Measurements from ENCODE around the gene LIAS.
"Not testable (repeated sequence)": the region's sequence is repeated elsewhere in the genome, so short reads cannot be mapped to it uniquely, and the experiment has no call there.

The LIAS gene

DNA sequence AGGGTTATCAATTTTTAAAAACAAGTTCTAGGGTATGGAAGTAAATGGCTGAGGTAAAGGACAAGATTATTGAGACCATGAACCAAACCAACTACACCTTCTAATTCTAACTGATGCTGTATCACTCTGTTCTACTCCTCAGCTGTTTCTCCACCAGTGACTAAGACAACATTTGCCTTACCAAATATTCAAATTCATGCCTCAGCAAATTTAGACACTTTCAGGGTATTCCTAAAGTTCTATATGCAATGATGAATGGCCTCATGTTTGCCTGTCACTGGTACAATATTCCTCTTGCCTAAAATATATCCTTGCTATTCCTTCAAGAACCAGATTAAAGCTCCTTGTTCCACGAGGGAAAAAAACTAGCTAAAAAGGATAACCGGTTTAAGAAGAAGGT is 5.1 kb upstream of the LIAS start:
- TF ChIP-seq, protein P1, sequence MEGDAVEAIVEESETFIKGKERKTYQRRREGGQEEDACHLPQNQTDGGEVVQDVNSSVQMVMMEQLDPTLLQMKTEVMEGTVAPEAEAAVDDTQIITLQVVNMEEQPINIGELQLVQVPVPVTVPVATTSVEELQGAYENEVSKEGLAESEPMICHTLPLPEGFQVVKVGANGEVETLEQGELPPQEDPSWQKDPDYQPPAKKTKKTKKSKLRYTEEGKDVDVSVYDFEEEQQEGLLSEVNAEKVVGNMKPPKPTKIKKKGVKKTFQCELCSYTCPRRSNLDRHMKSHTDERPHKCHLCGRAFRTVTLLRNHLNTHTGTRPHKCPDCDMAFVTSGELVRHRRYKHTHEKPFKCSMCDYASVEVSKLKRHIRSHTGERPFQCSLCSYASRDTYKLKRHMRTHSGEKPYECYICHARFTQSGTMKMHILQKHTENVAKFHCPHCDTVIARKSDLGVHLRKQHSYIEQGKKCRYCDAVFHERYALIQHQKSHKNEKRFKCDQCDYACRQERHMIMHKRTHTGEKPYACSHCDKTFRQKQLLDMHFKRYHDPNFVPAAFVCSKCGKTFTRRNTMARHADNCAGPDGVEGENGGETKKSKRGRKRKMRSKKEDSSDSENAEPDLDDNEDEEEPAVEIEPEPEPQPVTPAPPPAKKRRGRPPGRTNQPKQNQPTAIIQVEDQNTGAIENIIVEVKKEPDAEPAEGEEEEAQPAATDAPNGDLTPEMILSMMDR (IDR thresholded peaks at IDR 0.05; ENCODE audit: borderline replicate concordance, control extremely low read depth, extremely low read depth, insufficient read depth, missing control alignments), result no peak
- DNase-seq (ENCODE audit: low spot score), result no peak
- in situ Hi-C loops (cut with MboI; ENCODE audit: low sequenced_read_pairs, unreplicated experiment), result no loop called here

DNA sequence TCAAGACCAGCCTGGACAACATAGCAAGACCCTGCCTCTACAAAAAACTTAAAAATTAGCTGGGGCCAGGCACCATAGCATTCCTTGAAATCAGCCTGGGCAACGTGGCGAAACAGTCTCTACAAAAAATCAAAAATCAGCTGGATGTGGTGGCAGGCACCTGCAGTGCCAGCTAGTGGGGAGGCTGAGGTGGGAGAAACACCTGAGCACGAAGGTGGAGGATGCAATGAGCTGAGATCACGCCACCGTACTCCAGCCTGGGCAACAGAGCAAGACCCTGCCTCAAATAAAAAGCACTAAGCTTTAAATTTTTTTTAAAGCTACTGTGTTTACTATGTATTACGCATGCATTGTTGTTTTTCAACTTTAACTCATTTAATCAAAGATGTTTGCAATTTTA is 3.4 kb upstream of the LIAS start:
- TF ChIP-seq, protein P1 (IDR thresholded peaks at IDR 0.05; ENCODE audit: borderline replicate concordance, control extremely low read depth, extremely low read depth, insufficient read depth, missing control alignments), result no peak
- DNase-seq (ENCODE audit: low spot score), result no peak
- in situ Hi-C loops (cut with MboI; ENCODE audit: low sequenced_read_pairs, unreplicated experiment), result no loop called here

DNA sequence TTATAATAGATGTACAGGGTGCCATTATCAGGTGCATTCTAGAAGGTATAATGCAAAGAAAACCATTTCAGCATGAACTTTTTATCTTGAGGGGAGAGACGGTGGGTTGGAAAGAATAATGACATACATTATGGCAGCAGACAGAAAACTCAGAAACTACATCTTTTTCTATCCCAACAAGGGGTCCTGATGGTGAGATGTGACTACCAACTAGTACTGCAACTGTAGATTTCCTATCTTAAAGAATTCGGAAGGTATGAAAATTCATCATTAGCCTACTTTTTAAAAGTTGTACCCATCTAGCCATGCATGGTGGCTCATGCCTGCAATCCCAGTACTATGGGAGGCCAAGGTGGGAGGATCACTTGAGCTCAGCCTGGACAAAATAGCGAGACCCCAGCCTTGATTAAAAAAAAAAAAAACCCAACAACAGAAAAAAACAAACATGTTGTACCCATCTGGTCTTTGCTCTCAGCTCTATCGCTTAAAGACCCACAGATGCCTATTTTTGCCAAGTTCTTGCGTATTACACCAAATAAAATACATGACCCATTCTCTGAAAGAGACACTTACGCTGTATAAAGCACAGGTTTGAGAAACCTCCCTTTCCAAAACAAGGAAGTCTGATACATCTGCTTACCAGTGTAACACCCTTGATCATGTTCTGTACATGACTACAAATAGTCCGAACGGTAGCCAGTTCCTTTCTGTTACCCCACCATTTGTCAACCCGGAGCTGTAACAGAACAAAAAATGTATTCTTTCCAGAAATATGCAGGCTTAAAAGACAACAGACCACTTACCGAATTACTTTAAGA is 1.7 kb upstream of the LIAS start:
- TF ChIP-seq, protein P1 (IDR thresholded peaks at IDR 0.05; ENCODE audit: borderline replicate concordance, control extremely low read depth, extremely low read depth, insufficient read depth, missing control alignments), result no peak
- no peak for DNase-seq (ENCODE audit: low spot score)
- in situ Hi-C loops (cut with MboI; ENCODE audit: low sequenced_read_pairs, unreplicated experiment), result no loop called here

DNA sequence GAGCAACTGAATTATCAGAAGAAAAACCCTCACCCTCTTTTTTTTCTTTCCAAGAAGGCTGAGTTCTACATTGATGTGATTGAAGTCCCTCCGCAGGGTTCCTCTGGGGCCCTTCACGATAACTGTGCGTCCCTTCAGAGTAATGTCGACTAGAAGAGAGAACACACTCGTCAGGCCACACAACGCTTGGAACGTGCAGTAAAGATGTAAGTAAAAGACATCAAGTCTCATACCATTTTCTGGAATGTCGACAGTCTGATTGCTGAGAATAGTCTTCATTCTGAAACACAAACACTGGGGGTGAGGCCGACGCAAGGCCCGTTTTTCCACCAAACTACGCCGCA is 723 bp upstream of the LIAS start:
- in situ Hi-C loops (cut with MboI; ENCODE audit: low sequenced_read_pairs, unreplicated experiment); DNase-seq (ENCODE audit: low spot score): not testable (repeated sequence)

DNA sequence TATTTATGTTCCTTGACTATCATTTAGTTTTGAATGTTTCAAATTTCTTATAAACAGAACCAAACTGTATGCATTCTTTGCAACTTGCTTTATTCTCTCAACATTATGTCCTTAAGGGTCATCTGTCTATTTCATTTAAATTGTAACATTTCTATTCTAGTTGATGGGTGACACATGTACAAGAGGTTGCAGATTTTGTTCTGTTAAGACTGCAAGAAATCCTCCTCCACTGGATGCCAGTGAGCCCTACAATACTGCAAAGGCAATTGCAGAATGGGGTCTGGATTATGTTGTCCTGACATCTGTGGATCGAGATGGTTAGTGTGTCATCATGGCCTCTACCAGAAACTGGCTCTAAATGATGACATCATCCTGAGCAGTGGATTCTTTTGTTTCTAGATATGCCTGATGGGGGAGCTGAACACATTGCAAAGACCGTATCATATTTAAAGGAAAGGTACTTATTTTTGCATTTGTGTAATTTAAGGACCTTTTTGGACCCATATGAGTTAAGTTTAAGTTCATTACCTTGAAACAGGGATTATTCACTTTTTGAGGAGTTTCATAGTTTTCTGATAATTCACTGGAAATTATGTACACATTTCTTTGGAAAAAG is 6.1 kb downstream of the LIAS start:
- no peak for DNase-seq (ENCODE audit: low spot score)
- TF ChIP-seq, protein P1 (IDR thresholded peaks at IDR 0.05; ENCODE audit: borderline replicate concordance, control extremely low read depth, extremely low read depth, insufficient read depth, missing control alignments), result no peak
- in situ Hi-C loops (cut with MboI; ENCODE audit: low sequenced_read_pairs, unreplicated experiment), result no loop called here

DNA sequence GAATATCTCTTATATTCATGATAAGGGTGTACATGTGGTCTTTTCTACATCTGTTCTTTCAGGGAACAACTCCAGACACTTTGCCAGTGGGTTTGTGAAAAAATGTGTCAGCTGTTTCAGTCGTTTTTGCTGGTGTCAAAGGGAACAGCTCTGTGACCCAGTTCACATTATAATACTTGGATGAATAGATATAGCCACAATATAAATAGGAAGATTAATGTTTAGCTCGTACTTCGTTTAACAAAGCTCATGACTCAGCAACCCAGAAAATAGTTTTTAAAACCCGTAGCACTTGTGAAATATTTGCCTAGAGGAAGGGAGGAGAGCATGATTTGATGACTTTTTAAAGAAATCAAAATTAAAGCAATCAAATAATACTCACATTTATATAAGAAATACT is 7.9 kb downstream of the LIAS start:
- in situ Hi-C loops (cut with MboI; ENCODE audit: low sequenced_read_pairs, unreplicated experiment), result no loop called here
- TF ChIP-seq, protein P1 (IDR thresholded peaks at IDR 0.05; ENCODE audit: borderline replicate concordance, control extremely low read depth, extremely low read depth, insufficient read depth, missing control alignments), result no peak
- no peak for DNase-seq (ENCODE audit: low spot score)

DNA sequence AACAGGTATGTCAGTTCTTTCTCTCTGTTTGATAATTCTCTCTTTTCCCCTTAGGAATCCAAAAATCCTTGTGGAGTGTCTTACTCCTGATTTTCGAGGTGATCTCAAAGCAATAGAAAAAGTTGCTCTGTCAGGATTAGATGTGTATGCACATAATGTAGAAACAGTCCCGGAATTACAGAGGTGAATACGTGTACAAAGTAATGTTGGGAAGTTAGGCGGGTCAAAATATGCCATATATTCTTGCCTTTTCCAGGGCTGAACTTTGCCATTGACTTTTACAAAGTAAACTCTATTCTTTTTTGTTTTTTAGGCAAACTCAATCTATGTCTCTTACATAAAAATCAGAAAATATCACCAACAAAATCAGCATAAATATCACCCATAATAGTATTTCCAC is 8.6 kb downstream of the LIAS start:
- in situ Hi-C loops (cut with MboI; ENCODE audit: low sequenced_read_pairs, unreplicated experiment), result no loop called here
- DNase-seq (ENCODE audit: low spot score), result no peak
- TF ChIP-seq, protein P1 (IDR thresholded peaks at IDR 0.05; ENCODE audit: borderline replicate concordance, control extremely low read depth, extremely low read depth, insufficient read depth, missing control alignments), result no peak

Data from GM13976 (cell line).